Ovary (tissue), 3 donors: ENCODE results near the gene DNAI1.

Experiments
- CTCF ChIP-seq, 3 donors: fragments of 450-650 bp in 2 of 3; fragments of 200-600 bp in 1 of 3; IDR thresholded peaks; one replicate each; pipeline versions ENCODE4 v1.5.1 to v1.8.0; 2016 to 2022; ENCODE audit warnings: antibody characterized with exemption in 3 of 3, mild to moderate bottlenecking in 1 of 3
- EP300 ChIP-seq: sonication (generic); formaldehyde crosslinking; IDR thresholded peaks from one replicate; pipeline ENCODE4 v1.6.1; 2017; ENCODE audit warnings: antibody characterized with exemption
- donor health status: DM: no; HTN: no; CAD: no.

GRCh38 chr9:34456746-34457145 lies 1.9 kb upstream of the DNAI1 start:
- TF ChIP-seq CTCF (IDR thresholded peaks at IDR 0.05) (no peak), EP300 (no peak)
